ENCODE data around the gene ZGRF1. TPM values are rescaled to one million over a fixed set of nuclear protein-coding genes. Genes with fewer than 3 reads are reported as not detected.

The ZGRF1 gene
- total RNA-seq, 1 donor from 2014 or later: 4.4 TPM

DNA sequence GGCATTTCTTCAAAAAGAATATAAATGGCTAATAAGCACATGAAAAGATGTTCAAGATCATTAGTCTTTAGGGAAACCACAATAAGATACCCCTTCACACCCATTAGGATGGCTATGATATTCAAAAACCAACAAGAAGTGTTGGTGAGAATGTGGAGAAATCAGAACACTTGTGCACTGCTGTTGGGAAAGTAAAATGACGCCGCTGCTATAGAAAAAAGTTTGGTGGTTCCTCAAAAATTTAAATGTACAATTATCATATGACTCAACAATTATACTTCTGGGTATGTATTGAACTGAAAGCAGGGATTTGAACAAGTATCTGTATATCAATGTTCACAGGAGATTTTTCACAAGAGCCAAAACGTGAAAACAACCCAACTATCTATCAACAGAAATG, 91.4 kb downstream of the ZGRF1 start:
- TF ChIP-seq CTCF (IDR thresholded peaks at IDR 0.05; ENCODE audit: insufficient read depth, low read length, poor library complexity, severe bottlenecking): no peak
- DNase-seq (ENCODE audit: low read depth): no peak
- Histone ChIP-seq H3K36me3 (ENCODE audit: control insufficient read depth, insufficient read depth, low read length) (no peaks in the 10 kb centered on the region), H3K4me3 (ENCODE audit: low read depth, low read length) (no peak overlapping the region), H3K27me3 (ENCODE audit: control insufficient read depth, insufficient read depth, low read length) (no peaks in the 10 kb centered on the region)

DNA sequence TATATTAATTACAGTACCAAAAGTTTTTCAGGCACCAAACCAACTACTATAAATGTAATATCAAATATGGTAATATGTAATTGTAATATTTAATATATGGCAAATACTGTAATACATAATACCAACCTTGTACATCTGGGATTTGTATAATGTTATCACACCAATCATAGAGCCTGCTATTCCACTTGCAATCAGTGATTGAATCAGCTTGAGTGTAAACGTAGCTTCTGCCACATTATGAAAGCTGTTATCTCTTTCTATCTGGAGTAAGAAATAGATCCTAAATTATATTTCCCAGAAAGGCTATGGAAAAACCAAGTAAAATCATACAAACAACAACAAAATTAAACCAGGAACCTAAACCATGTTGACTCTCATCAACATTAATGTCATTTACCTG, 96.0 kb downstream of the ZGRF1 start:
- no peak for TF ChIP-seq CTCF (IDR thresholded peaks at IDR 0.05; ENCODE audit: insufficient read depth, low read length, poor library complexity, severe bottlenecking)
- Histone ChIP-seq H3K27me3 (ENCODE audit: control insufficient read depth, insufficient read depth, low read length) (no peaks in the 10 kb centered on the region), H3K36me3 (ENCODE audit: control insufficient read depth, insufficient read depth, low read length) (no peaks in the 10 kb centered on the region), H3K4me3 (ENCODE audit: low read depth, low read length) (no peak overlapping the region)
- DNase-seq (ENCODE audit: low read depth): no peak

DNA sequence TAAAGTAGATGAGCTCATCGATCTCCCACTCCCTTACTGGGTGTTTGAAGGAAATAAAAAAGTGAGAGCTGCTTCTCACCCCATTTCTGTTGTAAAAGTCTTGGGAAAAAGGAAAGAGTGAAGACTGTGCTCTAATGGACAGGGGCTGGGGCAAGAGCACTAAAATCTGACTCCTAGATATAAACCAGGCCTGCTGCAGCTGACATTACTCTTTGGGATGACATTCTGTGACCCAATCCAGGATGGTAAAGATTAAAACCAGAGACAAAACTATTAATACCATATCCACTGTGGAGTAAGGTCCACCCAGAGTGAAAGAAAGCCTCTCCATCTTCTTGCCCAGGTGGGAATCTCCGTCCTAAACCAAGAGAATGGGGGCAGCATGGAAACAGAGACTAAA, 100.6 kb downstream of the ZGRF1 start:
- H3K4me3 ChIP-seq (ENCODE audit: low read depth, low read length): no peak overlapping the region

GRCh38 chr4:112532267-112532666, 104.4 kb downstream of the ZGRF1 start:
- H3K27me3 ChIP-seq (ENCODE audit: control insufficient read depth, insufficient read depth, low read length): no peaks in the 10 kb centered on the region
- no peak overlapping the region for H3K4me3 ChIP-seq (ENCODE audit: low read depth, low read length)
- no peaks in the 10 kb centered on the region for H3K36me3 ChIP-seq (ENCODE audit: control insufficient read depth, insufficient read depth, low read length)
- DNase-seq (ENCODE audit: low read depth): no peak
- no peak for TF ChIP-seq CTCF (IDR thresholded peaks at IDR 0.05; ENCODE audit: insufficient read depth, low read length, poor library complexity, severe bottlenecking)

More for the DNA sequence above, 100.6 kb downstream of the ZGRF1 start:
- DNase-seq (ENCODE audit: low read depth): no peak
- H3K36me3 ChIP-seq (ENCODE audit: control insufficient read depth, insufficient read depth, low read length): no peaks in the 10 kb centered on the region
- TF ChIP-seq CTCF (IDR thresholded peaks at IDR 0.05; ENCODE audit: insufficient read depth, low read length, poor library complexity, severe bottlenecking): no peak
- no peaks in the 10 kb centered on the region for H3K27me3 ChIP-seq (ENCODE audit: control insufficient read depth, insufficient read depth, low read length)

- no peaks in the 10 kb centered on the region for H3K36me3 ChIP-seq (ENCODE audit: control insufficient read depth, insufficient read depth, low read length)
- no peaks in the 10 kb centered on the region for H3K27me3 ChIP-seq (ENCODE audit: control insufficient read depth, insufficient read depth, low read length)
- DNase-seq (ENCODE audit: low read depth): no peak
- TF ChIP-seq CTCF (IDR thresholded peaks at IDR 0.05; ENCODE audit: insufficient read depth, low read length, poor library complexity, severe bottlenecking): no peak
- H3K4me3 ChIP-seq (ENCODE audit: low read depth, low read length): no peak overlapping the region
Measured at GRCh38 chr4:112531146-112531545, 105.6 kb downstream of the ZGRF1 start.

DNA sequence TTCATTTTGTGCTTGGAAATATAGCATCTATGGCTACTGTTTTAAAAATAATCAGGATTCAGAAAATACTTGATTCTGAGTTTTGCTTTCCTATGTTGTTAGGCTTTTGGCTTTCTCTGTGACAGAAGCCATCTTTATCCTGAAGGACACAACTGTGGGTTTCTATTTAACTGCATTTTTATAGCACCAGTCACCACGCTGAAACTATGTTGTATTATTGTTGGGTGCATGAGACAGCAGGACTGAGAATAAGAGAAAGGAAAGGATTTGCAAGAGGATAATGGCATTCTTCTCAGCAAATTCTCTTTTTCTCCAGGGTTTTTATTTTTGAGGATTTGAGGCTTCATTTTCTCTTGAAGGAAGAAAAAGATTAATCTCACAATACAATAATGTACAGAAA, 110.6 kb downstream of the ZGRF1 start:
- DNase-seq (ENCODE audit: low read depth): no peak
- no peaks in the 10 kb centered on the region for H3K36me3 ChIP-seq (ENCODE audit: control insufficient read depth, insufficient read depth, low read length)

More for the DNA sequence above, 110.6 kb downstream of the ZGRF1 start:
- no peak for TF ChIP-seq CTCF (IDR thresholded peaks at IDR 0.05; ENCODE audit: insufficient read depth, low read length, poor library complexity, severe bottlenecking)
- H3K27me3 ChIP-seq (ENCODE audit: control insufficient read depth, insufficient read depth, low read length): peaks cover 33% of the 10 kb centered on the region
- no peak overlapping the region for H3K4me3 ChIP-seq (ENCODE audit: low read depth, low read length)
